Activated CD8-positive, alpha-beta T cell treated with anti-CD3 and anti-CD28 coated beads for 36 hours (primary cell): ENCODE measurements around the gene TAT. TPM values are rescaled to one million over a fixed set of nuclear protein-coding genes. Genes with fewer than 3 reads are reported as not detected.
"Not testable (repeated sequence)": the region's sequence is repeated elsewhere in the genome, so short reads cannot be mapped to it uniquely, and the experiment has no call there.

ENCODE experiments used
- ATAC-seq: fragments of 200-7000 bp; cut with Tn5 transposase; one replicate; pipeline ENCODE4 v1.10.0; 2021; ENCODE audit warnings: mild to moderate bottlenecking, moderate library complexity
- CTCF ChIA-PET: fragments of 350-600 bp; sonication (Branson Sonifier 250); formaldehyde crosslinking; loops from one replicate; lab custom pipeline; 2021; ENCODE audit warnings: antibody characterized with exemption; lab: Charles Lee
- POLR2A ChIA-PET: fragments of 350-600 bp; sonication (Branson Sonifier 250); formaldehyde crosslinking; loops from one replicate; lab custom pipeline; 2021; ENCODE audit warnings: antibody characterized with exemption; lab: Charles Lee
- DNase-seq: peaks from one replicate; pipeline ENCODE4 v3.0.0-alpha.2; 2020
- H3K27ac Mint-ChIP-seq: one replicate; pipeline ENCODE4 v1.8.0; 2021; ENCODE audit warnings: mild to moderate bottlenecking, mixed read lengths
- H3K27me3 Mint-ChIP-seq: one replicate; pipeline ENCODE4 v1.8.0; 2021; ENCODE audit warnings: mixed read lengths
- H3K36me3 Mint-ChIP-seq: one replicate; pipeline ENCODE4 v1.8.0; 2021; ENCODE audit warnings: low read depth, mixed read lengths
- H3K4me1 Mint-ChIP-seq: one replicate; pipeline ENCODE4 v1.8.0; 2021; ENCODE audit warnings: low read depth, mixed read lengths
- H3K4me3 Mint-ChIP-seq: one replicate; pipeline ENCODE4 v1.8.0; 2021; ENCODE audit warnings: mild to moderate bottlenecking, moderate library complexity, mixed read lengths
- H3K9me3 Mint-ChIP-seq: one replicate; pipeline ENCODE4 v1.8.0; 2021; ENCODE audit warnings: mixed read lengths
- CTCF ChIP-seq: fragments of 200-600 bp; IDR thresholded peaks from one replicate; pipeline ENCODE4 v1.8.0; 2022; ENCODE audit warnings: antibody characterized with exemption, mild to moderate bottlenecking
- intact Hi-C: fragments of 100-400 bp; cut with micrococcal nuclease; formaldehyde crosslinking; loops from one replicate; pipeline ENCODE4 v1.10.0; 2022
- total RNA-seq, 2 experiments: library from RNA; stranded (reverse); gene quantifications; one replicate each; pipeline ENCODE4 v1.2.3, GENCODE V29; 2021

TAT gene
- total RNA-seq, 2 experiments from 2014 or later = not detected

- Mint-ChIP-seq H3K9me3 (peaks cover 7% of the 10 kb centered on the region), H3K36me3 (peaks cover 3% of the 10 kb centered on the region), H3K4me3 (peak overlapping the region; percentile 86), H3K27me3 (no peaks in the 10 kb centered on the region), H3K27ac (peak overlapping the region; percentile 96), H3K4me1 (peaks cover 15% of the 10 kb centered on the region)
- ChIA-PET CTCF (interaction anchor here (0.7 to 6.6 kb wide), 11 partner anchors 8 to 395 kb away, joined by 3 to 87 read pairs (median 4); partner anchors contain the start of gene TAT), POLR2A (interaction anchor here (0.6 to 1.7 kb wide), 6 partner anchors 11 to 140 kb away, joined by 3 to 7 read pairs (median 4); partner anchors contain the start of gene TAT)
- intact Hi-C loops = loop anchor here (5.0 kb wide), 1 partner anchor 46 kb away; no protein-coding TSS in a partner anchor
- DNase-seq (no peak), ATAC-seq (no peak)
- no peak for TF ChIP-seq CTCF
Measured at GRCh38 chr16:71565812-71566700, 10.8 kb downstream of the TAT start.

GRCh38 chr16:71564335-71564967 is 12.4 kb downstream of the TAT start:
- ChIA-PET CTCF (interaction anchor here (0.6 to 6.6 kb wide), 12 partner anchors 12 to 397 kb away, joined by 3 to 87 read pairs (median 4); partner anchors contain the start of gene TAT), POLR2A (interaction anchor here (0.9 to 1.5 kb wide), 3 partner anchors 12 to 139 kb away, joined by 3 read pairs; partner anchors contain the start of gene TAT)
- Mint-ChIP-seq H3K27me3 (no peaks in the 10 kb centered on the region), H3K4me3 (peak overlapping the region; percentile 86), H3K27ac (peak overlapping the region; percentile 96), H3K9me3 (peaks cover 7% of the 10 kb centered on the region), H3K4me1 (peaks cover 15% of the 10 kb centered on the region), H3K36me3 (peaks cover 3% of the 10 kb centered on the region)
- ATAC-seq = no peak
- no peak for TF ChIP-seq CTCF
- intact Hi-C loops = no loop called here
- no peak for DNase-seq

GRCh38 chr16:71562552-71562951 is 14.3 kb downstream of the TAT start:
- Mint-ChIP-seq H3K4me3 (no peak overlapping the region), H3K27ac (no peak overlapping the region), H3K9me3 (peaks cover 7% of the 10 kb centered on the region), H3K36me3 (peaks cover 3% of the 10 kb centered on the region), H3K27me3 (peaks cover 3% of the 10 kb centered on the region), H3K4me1 (peaks cover 15% of the 10 kb centered on the region)
- ATAC-seq (no peak), DNase-seq (no peak)
- TF ChIP-seq CTCF = no peak
- intact Hi-C loops = no loop called here
- ChIA-PET CTCF (interaction anchor here (0.8 to 1.7 kb wide), 3 partner anchors 48 to 150 kb away, joined by 3 to 8 read pairs (median 4); no protein-coding TSS in a partner anchor), POLR2A (no interaction called here)

GRCh38 chr16:71561886-71562285 is 15.0 kb downstream of the TAT start:
- H3K9me3 Mint-ChIP-seq, POLR2A ChIA-PET, intact Hi-C loops, H3K27ac Mint-ChIP-seq, ATAC-seq, H3K4me3 Mint-ChIP-seq, DNase-seq, H3K36me3 Mint-ChIP-seq, H3K27me3 Mint-ChIP-seq: not testable (repeated sequence)
- CTCF ChIA-PET = interaction anchor here (1.7 kb wide), 1 partner anchor 50 kb away, joined by 8 read pairs; no protein-coding TSS in a partner anchor
- H3K4me1 Mint-ChIP-seq = peaks cover 15% of the 10 kb centered on the region

GRCh38 chr16:71559855-71560254 is 17.0 kb downstream of the TAT start:
- ChIA-PET POLR2A (no interaction called here), CTCF (no interaction called here)
- no peak for TF ChIP-seq CTCF
- no peak overlapping the region for H3K4me3 Mint-ChIP-seq
- H3K4me1 Mint-ChIP-seq = peaks cover 6% of the 10 kb centered on the region
- peaks cover 7% of the 10 kb centered on the region for H3K9me3 Mint-ChIP-seq
- peaks cover 3% of the 10 kb centered on the region for H3K36me3 Mint-ChIP-seq
- DNase-seq (no peak), ATAC-seq (no peak)
- peaks cover 3% of the 10 kb centered on the region for H3K27me3 Mint-ChIP-seq
- intact Hi-C loops = no loop called here
- H3K27ac Mint-ChIP-seq = no peak overlapping the region
